Natural killer cell treated with Interleukin-12 subunit alpha and Interleukin-12 subunit beta and Interleukin-15 and Interleukin-18, amount 100 ng/mL, for 72 hours (primary cell): ENCODE results near the gene PDGFC. TPM values are rescaled to one million over a fixed set of nuclear protein-coding genes. Genes with fewer than 3 reads are reported as not detected.

Source experiments
- ATAC-seq, 2 donors: fragments of 150-1000 bp; cut with Tn5 transposase in 1 of 2; sonication (Bioruptor Pico), chemical (Tn5 transposase) in 1 of 2; 2 replicates each; pipeline ENCODE4 v1.10.0; 2021
- DNase-seq: peaks from one replicate; pipeline ENCODE4 v3.0.0; 2022; ENCODE audit warnings: low spot score
- H3K27ac Mint-ChIP-seq, 2 donors: 1 replicate in 1 of 2; 2 replicates in 1 of 2; pipeline ENCODE4 v1.8.0; 2022; ENCODE audit warnings: mixed read lengths in 2 of 2, mild to moderate bottlenecking in 1 of 2, moderate library complexity in 1 of 2
- H3K27me3 Mint-ChIP-seq, 2 donors: 1 replicate in 1 of 2; 2 replicates in 1 of 2; pipeline ENCODE4 v1.8.0; 2022; ENCODE audit warnings: mixed read lengths in 2 of 2
- H3K36me3 Mint-ChIP-seq: one replicate; pipeline ENCODE4 v1.8.0; 2022; ENCODE audit warnings: mixed read lengths
- H3K4me1 Mint-ChIP-seq, 2 donors: 1 replicate in 1 of 2; 2 replicates in 1 of 2; pipeline ENCODE4 v1.8.0; 2022; ENCODE audit warnings: low read depth in 2 of 2, mixed read lengths in 2 of 2, mild to moderate bottlenecking in 1 of 2
- H3K4me3 Mint-ChIP-seq: one replicate; pipeline ENCODE4 v1.8.0; 2022; ENCODE audit warnings: mixed read lengths
- H3K9me3 Mint-ChIP-seq: 2 replicates; pipeline ENCODE4 v1.8.0; 2022; ENCODE audit warnings: mixed read lengths
- total RNA-seq, 2 donors: library from RNA; stranded (reverse); gene quantifications; one replicate each; pipeline ENCODE4 v1.2.3, GENCODE V29; 2022

Gene PDGFC
- total RNA-seq, 2 donors from 2014 or later: not detected

- no peaks in the 10 kb centered on the region for H3K36me3 Mint-ChIP-seq
- H3K27me3 Mint-ChIP-seq: no peaks in the 10 kb centered on the region
- H3K4me1 Mint-ChIP-seq: no peaks in the 10 kb centered on the region
- H3K27ac Mint-ChIP-seq: no peak overlapping the region
- ATAC-seq: no peak
- H3K4me3 Mint-ChIP-seq: no peak overlapping the region
- DNase-seq: no peak
- H3K9me3 Mint-ChIP-seq: peaks cover 9% of the 10 kb centered on the region
Measured at GRCh38 chr4:156953001-156953400, 18.6 kb downstream of the PDGFC start.

DNA sequence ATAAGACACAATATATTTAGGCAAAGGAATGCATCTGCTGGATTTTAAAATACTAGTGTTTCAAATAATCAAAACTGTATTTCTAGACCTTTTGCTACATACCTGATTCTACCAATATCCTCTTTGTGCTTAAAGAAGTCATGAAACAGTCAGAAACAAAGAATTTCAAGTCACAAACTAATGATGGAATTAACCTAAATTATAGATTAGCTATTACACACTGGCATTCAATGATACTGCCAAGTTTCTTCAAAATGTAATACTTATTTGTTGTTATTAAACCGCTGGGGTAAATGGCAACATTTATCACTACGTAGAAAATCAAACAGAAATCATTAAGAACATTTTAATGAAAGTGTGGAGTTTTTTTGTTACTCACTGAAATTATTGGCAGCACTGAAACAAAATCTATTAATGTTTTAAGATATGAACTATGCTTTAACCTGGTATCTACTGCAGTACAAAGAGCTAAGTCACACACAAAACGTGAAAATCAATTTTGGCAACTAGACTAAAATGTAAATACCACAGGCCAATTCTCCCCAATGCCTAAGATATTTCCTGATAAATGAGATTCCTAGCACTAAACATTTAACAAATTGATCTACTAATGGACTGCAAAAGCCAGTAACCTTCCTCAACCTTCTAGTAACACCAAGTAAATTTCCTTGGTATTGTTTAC is 19.4 kb downstream of the PDGFC start:
- no peaks in the 10 kb centered on the region for H3K36me3 Mint-ChIP-seq

GRCh38 chr4:156950948-156951347 is 20.7 kb downstream of the PDGFC start:
- H3K27me3 Mint-ChIP-seq: no peaks in the 10 kb centered on the region
- no peaks in the 10 kb centered on the region for H3K4me1 Mint-ChIP-seq
- H3K4me3 Mint-ChIP-seq: no peak overlapping the region
- DNase-seq (no peak), ATAC-seq (no peak)
- no peak overlapping the region for H3K27ac Mint-ChIP-seq
- H3K9me3 Mint-ChIP-seq: no peaks in the 10 kb centered on the region
- no peaks in the 10 kb centered on the region for H3K36me3 Mint-ChIP-seq

More for the DNA sequence above, 19.4 kb downstream of the PDGFC start:
- Mint-ChIP-seq H3K27me3 (no peaks in the 10 kb centered on the region), H3K4me3 (no peak overlapping the region), H3K27ac (no peak overlapping the region), H3K4me1 (no peaks in the 10 kb centered on the region), H3K9me3 (peaks cover 3% of the 10 kb centered on the region)
- ATAC-seq (no peak), DNase-seq (no peak)

DNA sequence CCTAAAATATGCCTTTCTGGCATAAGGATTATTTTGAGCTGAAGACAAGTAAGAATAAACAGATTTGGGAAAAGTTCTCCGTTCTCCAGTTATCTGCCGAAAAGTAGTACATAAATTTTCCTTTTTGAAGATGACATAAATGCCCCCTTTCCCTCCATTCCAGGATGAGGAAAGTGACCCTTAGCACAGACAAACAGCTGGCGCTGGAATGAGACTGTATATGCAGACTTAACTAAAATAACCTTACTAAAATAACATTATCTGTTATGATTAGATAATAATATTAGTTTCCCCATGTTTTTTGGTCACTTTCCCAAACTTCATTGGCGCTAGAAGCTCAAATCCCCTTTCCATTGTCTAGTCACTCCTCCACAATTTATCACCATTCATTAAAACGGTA is 21.5 kb downstream of the PDGFC start:
- Mint-ChIP-seq H3K27ac (no peak overlapping the region), H3K4me3 (no peak overlapping the region), H3K36me3 (no peaks in the 10 kb centered on the region), H3K4me1 (no peaks in the 10 kb centered on the region), H3K9me3 (no peaks in the 10 kb centered on the region), H3K27me3 (no peaks in the 10 kb centered on the region)
- DNase-seq (no peak), ATAC-seq (no peak)

DNA sequence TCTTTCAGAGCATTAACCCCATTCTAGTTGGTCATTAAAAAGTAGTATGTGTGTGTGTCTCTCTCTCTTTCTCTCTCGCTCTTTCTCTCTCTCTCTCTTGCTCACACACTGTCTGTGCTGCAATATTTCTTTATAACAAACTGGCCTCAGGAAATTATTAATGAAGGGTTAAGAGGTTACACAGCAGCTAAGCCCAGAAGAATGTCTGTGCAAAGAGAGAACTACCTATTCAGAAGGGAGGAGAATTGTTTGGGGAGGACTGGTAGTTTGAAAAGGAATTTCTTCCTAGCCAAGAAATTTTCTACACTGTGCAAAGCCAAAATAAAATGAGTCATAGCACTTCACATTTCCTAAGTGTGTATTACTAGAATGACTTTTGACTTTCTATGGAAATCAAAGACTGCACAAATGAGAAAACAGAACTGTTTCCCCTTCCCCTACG is 22.2 kb downstream of the PDGFC start:
- Mint-ChIP-seq H3K36me3 (no peaks in the 10 kb centered on the region), H3K4me1 (no peaks in the 10 kb centered on the region), H3K4me3 (no peak overlapping the region), H3K9me3 (peaks cover 6% of the 10 kb centered on the region), H3K27ac (no peak overlapping the region), H3K27me3 (no peaks in the 10 kb centered on the region)
- no peak for ATAC-seq
- no peak for DNase-seq

- H3K4me3 Mint-ChIP-seq: no peak overlapping the region
- no peaks in the 10 kb centered on the region for H3K36me3 Mint-ChIP-seq
- DNase-seq (no peak), ATAC-seq (no peak)
- no peak overlapping the region for H3K27ac Mint-ChIP-seq
- H3K9me3 Mint-ChIP-seq: peaks cover 6% of the 10 kb centered on the region
- no peaks in the 10 kb centered on the region for H3K27me3 Mint-ChIP-seq
- H3K4me1 Mint-ChIP-seq: no peaks in the 10 kb centered on the region
Measured at GRCh38 chr4:156948738-156949137, 22.9 kb downstream of the PDGFC start.

GRCh38 chr4:156948133-156948532 is 23.5 kb downstream of the PDGFC start:
- H3K27ac Mint-ChIP-seq: no peak overlapping the region
- H3K4me3 Mint-ChIP-seq: no peak overlapping the region
- H3K4me1 Mint-ChIP-seq: no peaks in the 10 kb centered on the region
- no peak for ATAC-seq
- no peak for DNase-seq
- H3K27me3 Mint-ChIP-seq: no peaks in the 10 kb centered on the region
- peaks cover 9% of the 10 kb centered on the region for H3K9me3 Mint-ChIP-seq
- no peaks in the 10 kb centered on the region for H3K36me3 Mint-ChIP-seq

- Mint-ChIP-seq H3K27ac (no peak overlapping the region), H3K27me3 (no peaks in the 10 kb centered on the region), H3K36me3 (no peaks in the 10 kb centered on the region), H3K4me1 (no peaks in the 10 kb centered on the region), H3K4me3 (no peak overlapping the region), H3K9me3 (peaks cover 9% of the 10 kb centered on the region)
- ATAC-seq: peak in 1 of 2 donors; percentile 69
- no peak for DNase-seq
Measured at GRCh38 chr4:156946516-156947424, 24.8 kb downstream of the PDGFC start.

DNA sequence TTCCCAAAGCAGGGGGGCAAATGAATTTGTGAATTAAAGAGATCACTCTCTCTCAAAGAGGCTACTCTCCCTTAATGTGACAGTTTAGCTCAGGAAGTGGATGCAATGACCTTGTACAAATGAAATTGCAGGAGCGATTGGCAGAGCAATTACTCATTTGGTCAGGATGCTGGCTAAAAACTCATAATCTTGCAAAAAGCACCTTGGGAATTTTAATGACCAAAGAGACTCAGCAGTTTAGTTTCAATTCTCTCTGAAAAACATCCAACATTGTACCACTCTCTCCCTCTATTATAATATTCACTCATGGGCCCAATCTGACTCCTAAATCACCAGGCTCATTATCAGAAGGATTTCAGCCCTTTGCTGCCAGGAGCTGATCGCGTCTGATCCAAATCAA is 26.1 kb downstream of the PDGFC start:
- no peaks in the 10 kb centered on the region for H3K4me1 Mint-ChIP-seq
- H3K27me3 Mint-ChIP-seq: no peaks in the 10 kb centered on the region
- H3K27ac Mint-ChIP-seq: no peak overlapping the region
- H3K9me3 Mint-ChIP-seq: peaks cover 9% of the 10 kb centered on the region
- ATAC-seq (no peak), DNase-seq (no peak)
- no peaks in the 10 kb centered on the region for H3K36me3 Mint-ChIP-seq
- H3K4me3 Mint-ChIP-seq: no peak overlapping the region

DNA sequence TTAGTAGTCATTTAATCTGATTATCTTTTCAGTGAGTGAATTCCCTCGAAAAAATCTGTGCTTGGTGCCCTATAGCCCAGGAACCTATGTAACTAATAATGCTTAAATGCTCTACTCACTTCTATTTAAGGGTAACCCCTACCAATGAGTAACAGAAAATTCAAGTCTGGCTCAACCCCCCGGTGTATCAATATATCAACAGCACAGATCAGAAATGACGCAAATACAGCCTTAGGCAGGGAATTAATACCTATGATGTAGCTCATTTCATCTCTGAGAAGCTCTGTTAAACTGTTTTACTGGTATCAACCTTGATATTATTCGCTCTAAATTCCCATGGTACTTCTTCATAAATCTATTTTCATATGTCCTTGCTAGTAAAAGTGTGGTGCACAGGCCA is 28.6 kb downstream of the PDGFC start:
- DNase-seq: no peak
- Mint-ChIP-seq H3K27ac (no peak overlapping the region), H3K4me3 (no peak overlapping the region), H3K27me3 (no peaks in the 10 kb centered on the region), H3K9me3 (peaks cover 9% of the 10 kb centered on the region), H3K4me1 (no peaks in the 10 kb centered on the region), H3K36me3 (no peaks in the 10 kb centered on the region)
- no peak for ATAC-seq

- Mint-ChIP-seq H3K9me3 (peaks cover 9% of the 10 kb centered on the region), H3K4me3 (no peak overlapping the region), H3K27ac (no peak overlapping the region), H3K27me3 (no peaks in the 10 kb centered on the region), H3K4me1 (no peaks in the 10 kb centered on the region), H3K36me3 (no peaks in the 10 kb centered on the region)
- DNase-seq: no peak
- no peak for ATAC-seq
Measured at GRCh38 chr4:156941940-156942548, 29.6 kb downstream of the PDGFC start.

DNA sequence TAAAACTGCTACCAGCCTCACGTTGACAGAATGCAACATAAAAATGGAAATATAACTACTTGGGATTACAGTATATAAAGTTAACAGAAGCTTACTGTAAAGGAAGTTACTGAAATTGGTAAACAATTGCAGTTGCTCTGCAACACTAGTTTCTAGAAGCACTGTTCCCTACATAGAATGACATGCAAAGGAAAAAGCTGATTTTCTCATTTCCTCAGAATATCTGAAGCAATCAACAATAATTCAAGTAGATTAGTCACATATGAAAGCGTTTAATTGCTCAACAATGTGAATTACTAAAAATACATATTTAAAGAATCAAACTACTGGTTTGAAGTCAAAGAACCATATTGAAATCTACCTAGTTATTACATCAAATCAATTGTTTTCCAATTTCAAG is 31.8 kb downstream of the PDGFC start:
- H3K27ac Mint-ChIP-seq: no peak overlapping the region
- H3K4me3 Mint-ChIP-seq: no peak overlapping the region
- no peak for ATAC-seq
- peaks cover 11% of the 10 kb centered on the region for H3K9me3 Mint-ChIP-seq
- H3K27me3 Mint-ChIP-seq: no peaks in the 10 kb centered on the region
- no peaks in the 10 kb centered on the region for H3K4me1 Mint-ChIP-seq
- DNase-seq: no peak
- H3K36me3 Mint-ChIP-seq: no peaks in the 10 kb centered on the region

DNA sequence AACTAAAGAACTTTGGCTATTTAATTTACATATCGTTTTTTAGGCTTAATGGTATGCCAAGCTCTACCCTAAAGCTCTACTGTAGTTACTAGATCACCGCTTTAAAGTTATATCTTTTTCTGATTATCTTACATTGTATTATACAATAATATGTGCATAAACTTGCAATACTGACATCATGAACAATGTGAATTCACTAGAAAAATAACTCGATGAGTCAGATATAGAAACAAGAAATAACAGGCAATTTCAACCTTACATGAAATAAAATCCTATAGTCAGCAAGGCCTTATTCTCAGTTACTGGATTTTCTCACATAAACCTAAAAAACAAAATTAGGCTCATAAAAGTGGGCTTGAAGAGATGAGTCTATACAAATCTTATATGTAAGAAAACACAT is 32.5 kb downstream of the PDGFC start:
- Mint-ChIP-seq H3K4me3 (no peak overlapping the region), H3K9me3 (peaks cover 7% of the 10 kb centered on the region), H3K27me3 (no peaks in the 10 kb centered on the region), H3K27ac (no peak overlapping the region), H3K36me3 (no peaks in the 10 kb centered on the region), H3K4me1 (no peaks in the 10 kb centered on the region)
- DNase-seq (no peak), ATAC-seq (no peak)

- peaks cover 8% of the 10 kb centered on the region for H3K9me3 Mint-ChIP-seq
- no peaks in the 10 kb centered on the region for H3K36me3 Mint-ChIP-seq
- no peak overlapping the region for H3K4me3 Mint-ChIP-seq
- no peaks in the 10 kb centered on the region for H3K27me3 Mint-ChIP-seq
- H3K27ac Mint-ChIP-seq: no peak overlapping the region
- ATAC-seq (no peak), DNase-seq (no peak)
- H3K4me1 Mint-ChIP-seq: no peaks in the 10 kb centered on the region
Measured at GRCh38 chr4:156934259-156934635, 37.4 kb downstream of the PDGFC start.
